Thyroid gland (tissue), 4 donors: ENCODE results near the gene SNED1.

Source experiments
- POLR2A ChIP-seq, 2 donors: fragments of 450-650 bp; IDR thresholded peaks; one replicate each; pipeline ENCODE4 v1.6.1; 2017; ENCODE audit warnings: antibody characterized with exemption in 2 of 2, mild to moderate bottlenecking in 2 of 2, moderate library complexity in 1 of 2
- TF ChIP-seq, protein P1 (sequence below), 6 experiments: fragments of 200-600 bp in 3 of 6; fragments of 450-650 bp in 3 of 6; sonication (generic) in 3 of 6; IDR thresholded peaks; one replicate each; pipeline ENCODE4 v1.5.1; 2016 to 2019; ENCODE audit warnings: antibody characterized with exemption in 6 of 6, mild to moderate bottlenecking in 2 of 6, inconsistent platforms in 1 of 6, moderate library complexity in 1 of 6

DNA sequence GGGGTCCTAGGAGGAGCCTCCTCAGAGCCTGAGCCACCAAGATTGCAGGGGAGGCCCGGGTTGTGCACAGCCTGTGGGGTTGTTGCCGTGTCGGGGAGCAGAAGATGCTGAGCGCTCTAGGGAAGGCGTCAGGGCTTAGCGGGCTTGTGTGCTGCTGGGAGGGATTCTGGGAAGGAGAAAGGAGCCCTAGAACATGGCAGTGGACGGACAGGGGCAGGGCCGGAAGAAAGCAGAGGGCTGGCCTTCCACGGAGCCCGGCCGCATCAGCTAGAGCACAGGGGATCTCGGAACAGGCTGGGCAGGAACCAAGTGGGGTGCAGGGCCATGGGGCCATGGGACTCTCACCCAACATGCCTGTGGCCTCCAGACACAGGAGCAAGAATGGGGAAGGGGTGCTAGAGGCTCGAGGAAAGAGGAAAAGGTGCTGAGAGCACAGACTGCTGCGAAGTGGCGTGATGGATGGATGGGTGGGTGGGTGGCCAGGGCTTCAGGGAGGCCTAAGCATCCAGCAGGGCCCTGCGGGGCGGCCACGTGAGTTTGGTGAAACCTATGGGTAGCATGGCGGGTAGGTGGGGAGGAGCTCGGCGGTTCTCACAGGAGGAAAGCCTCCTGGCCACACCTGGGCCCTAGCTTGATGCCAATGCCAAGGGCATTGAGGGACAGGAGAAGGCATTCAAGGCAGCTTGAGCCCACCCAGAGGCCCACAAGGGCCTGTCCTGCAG lies 67.9 kb downstream of the SNED1 start:
- TF ChIP-seq, protein P1, sequence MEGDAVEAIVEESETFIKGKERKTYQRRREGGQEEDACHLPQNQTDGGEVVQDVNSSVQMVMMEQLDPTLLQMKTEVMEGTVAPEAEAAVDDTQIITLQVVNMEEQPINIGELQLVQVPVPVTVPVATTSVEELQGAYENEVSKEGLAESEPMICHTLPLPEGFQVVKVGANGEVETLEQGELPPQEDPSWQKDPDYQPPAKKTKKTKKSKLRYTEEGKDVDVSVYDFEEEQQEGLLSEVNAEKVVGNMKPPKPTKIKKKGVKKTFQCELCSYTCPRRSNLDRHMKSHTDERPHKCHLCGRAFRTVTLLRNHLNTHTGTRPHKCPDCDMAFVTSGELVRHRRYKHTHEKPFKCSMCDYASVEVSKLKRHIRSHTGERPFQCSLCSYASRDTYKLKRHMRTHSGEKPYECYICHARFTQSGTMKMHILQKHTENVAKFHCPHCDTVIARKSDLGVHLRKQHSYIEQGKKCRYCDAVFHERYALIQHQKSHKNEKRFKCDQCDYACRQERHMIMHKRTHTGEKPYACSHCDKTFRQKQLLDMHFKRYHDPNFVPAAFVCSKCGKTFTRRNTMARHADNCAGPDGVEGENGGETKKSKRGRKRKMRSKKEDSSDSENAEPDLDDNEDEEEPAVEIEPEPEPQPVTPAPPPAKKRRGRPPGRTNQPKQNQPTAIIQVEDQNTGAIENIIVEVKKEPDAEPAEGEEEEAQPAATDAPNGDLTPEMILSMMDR (IDR thresholded peaks at IDR 0.05), result no peak
- TF ChIP-seq POLR2A (IDR thresholded peaks at IDR 0.05), result no peak
